ENCODE results near the gene GSE1.

Gene GSE1

DNA sequence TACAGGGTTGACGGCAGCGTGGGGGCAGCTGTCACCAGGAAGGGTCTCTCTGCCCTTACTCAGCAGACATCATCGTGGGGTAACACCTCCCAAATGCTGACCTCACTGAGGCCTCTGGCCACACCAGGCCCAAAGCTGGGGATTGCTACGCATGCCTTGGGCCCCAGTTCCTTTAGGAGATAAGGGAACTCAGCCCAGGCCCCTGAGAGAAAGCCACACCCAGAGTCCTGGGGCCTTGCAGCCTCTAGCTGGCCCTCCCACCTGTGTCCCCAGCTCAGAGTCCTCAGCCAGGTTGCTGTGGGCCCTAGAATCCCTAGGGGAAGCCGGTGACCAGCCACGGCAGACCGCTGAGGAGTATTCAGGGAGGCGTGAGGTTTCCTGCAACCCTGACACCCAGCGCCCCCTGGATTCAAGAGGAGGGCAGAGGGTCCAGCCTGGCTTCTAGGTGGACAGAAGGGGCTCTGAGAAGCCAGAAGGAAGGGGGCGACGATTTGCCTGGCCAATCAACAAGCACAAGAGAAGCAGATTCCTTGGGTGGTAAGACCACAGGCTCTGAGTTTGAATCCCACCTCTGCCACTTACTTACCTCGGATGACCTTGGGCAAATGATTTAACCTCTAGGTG, 85.9 kb downstream of the GSE1 start:
- H3K27me3 ChIP-seq (ENCODE audit: control insufficient read depth in 1 of 2, insufficient read depth in 2 of 2, low read length in 2 of 2), result peaks cover 0 to 10% of the 10 kb centered on the region in 2 donors
- no peaks in the 10 kb centered on the region for H3K4me1 ChIP-seq (ENCODE audit: control insufficient read depth in 1 of 2, insufficient read depth in 2 of 2, low read length in 2 of 2)
- no peaks in the 10 kb centered on the region for H3K36me3 ChIP-seq (ENCODE audit: control insufficient read depth in 1 of 2, insufficient read depth in 2 of 2, low read length in 2 of 2)
- no peaks in the 10 kb centered on the region for H3K9me3 ChIP-seq (ENCODE audit: control insufficient read depth in 1 of 2, low read length in 2 of 2)
- H3K4me3 ChIP-seq (ENCODE audit: low read depth in 1 of 2, low read length in 2 of 2), result no peak overlapping the region
- H3K27ac ChIP-seq (ENCODE audit: low read depth, low read length), result no peak overlapping the region
- H3K9ac ChIP-seq (ENCODE audit: low read depth in 1 of 2, low read length in 2 of 2), result no peak overlapping the region

- no peaks in the 10 kb centered on the region for H3K9me3 ChIP-seq (ENCODE audit: control insufficient read depth in 1 of 2, low read length in 2 of 2)
- H3K4me3 ChIP-seq (ENCODE audit: low read depth in 1 of 2, low read length in 2 of 2), result no peak overlapping the region
- no peaks in the 10 kb centered on the region for H3K36me3 ChIP-seq (ENCODE audit: control insufficient read depth in 1 of 2, insufficient read depth in 2 of 2, low read length in 2 of 2)
- H3K27me3 ChIP-seq (ENCODE audit: control insufficient read depth in 1 of 2, insufficient read depth in 2 of 2, low read length in 2 of 2), result peaks cover 0 to 9% of the 10 kb centered on the region in 2 donors
- H3K4me1 ChIP-seq (ENCODE audit: control insufficient read depth in 1 of 2, insufficient read depth in 2 of 2, low read length in 2 of 2), result no peaks in the 10 kb centered on the region
- no peak overlapping the region for H3K27ac ChIP-seq (ENCODE audit: low read depth, low read length)
- H3K9ac ChIP-seq (ENCODE audit: low read depth in 1 of 2, low read length in 2 of 2), result no peak overlapping the region
Measured at GRCh38 chr16:85699628-85700027, 86.5 kb downstream of the GSE1 start.

DNA sequence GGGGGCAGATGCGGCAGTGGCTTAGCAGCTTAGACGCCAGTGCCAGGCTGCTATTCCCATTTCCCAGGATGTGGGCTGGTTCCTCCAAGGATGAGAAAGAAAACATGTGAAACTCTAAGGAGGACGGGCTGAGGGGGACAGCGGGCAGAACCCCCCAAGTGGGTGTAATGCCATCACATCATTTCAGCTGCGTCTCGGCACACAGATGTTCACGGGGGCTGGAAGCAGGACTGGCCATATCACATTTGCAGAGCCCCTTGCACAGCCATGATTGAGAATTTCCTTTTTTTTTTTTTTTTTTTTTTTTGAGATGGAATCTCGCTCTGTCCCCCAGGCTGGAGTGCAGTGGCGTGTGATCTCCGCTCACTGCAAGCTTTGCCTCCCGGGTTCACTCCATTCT, 90.9 kb downstream of the GSE1 start:
- Histone ChIP-seq H3K36me3 (ENCODE audit: control insufficient read depth in 1 of 2, insufficient read depth in 2 of 2, low read length in 2 of 2) (no peaks in the 10 kb centered on the region), H3K9ac (ENCODE audit: low read depth in 1 of 2, low read length in 2 of 2) (no peak overlapping the region), H3K4me1 (ENCODE audit: control insufficient read depth in 1 of 2, insufficient read depth in 2 of 2, low read length in 2 of 2) (no peaks in the 10 kb centered on the region), H3K4me3 (ENCODE audit: low read depth in 1 of 2, low read length in 2 of 2) (no peak overlapping the region), H3K27ac (ENCODE audit: low read depth, low read length) (no peak overlapping the region), H3K9me3 (ENCODE audit: control insufficient read depth in 1 of 2, low read length in 2 of 2) (no peaks in the 10 kb centered on the region), H3K27me3 (ENCODE audit: control insufficient read depth in 1 of 2, insufficient read depth in 2 of 2, low read length in 2 of 2) (no peaks in the 10 kb centered on the region)

DNA sequence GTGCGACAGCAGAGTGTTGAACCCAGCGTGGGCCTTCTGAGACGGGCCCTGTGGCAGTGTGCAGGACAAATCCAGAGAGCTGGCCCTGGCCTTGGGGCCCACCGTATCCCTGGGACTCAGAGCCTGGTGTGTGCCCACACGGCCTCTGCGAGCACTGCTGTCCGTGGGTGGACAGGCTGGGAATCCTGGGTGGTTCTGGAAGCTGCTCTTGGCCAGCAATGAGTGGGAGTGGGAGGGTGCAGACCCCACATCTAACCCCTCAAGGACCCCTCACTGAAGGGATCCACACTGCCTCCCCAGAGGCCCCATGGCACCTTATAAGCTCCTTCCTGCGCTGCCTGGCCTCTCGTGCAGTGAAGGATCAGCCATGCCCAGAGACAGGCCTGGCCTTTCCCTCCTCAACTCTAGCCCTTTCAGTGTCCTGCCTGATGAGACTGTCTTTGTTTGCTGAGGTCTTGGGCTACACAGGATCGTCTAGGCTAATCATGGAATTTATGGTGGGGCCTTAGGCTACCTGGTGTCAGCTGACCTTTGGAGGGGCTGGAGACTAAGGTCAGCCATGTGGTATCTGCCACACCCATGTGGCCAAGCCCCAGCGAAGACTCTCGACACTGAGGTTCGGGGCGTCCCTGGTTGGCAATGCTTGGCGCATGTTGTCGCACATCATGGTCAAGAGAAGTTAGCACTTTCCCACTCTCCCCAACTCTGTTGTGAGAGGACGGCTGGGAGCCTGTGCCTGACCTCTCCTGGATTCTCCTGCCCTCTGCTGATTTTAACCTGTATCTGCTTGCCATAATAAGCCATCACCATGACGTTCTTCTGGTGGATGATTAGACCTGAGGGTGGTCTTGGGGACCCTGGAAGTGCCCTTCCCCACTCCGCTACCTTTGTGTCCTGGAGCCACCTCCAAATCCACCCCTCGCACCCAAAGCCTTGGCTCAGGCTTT, 92.1 kb downstream of the GSE1 start:
- no peak overlapping the region for H3K27ac ChIP-seq (ENCODE audit: low read depth, low read length)
- no peak overlapping the region for H3K9ac ChIP-seq (ENCODE audit: low read depth in 1 of 2, low read length in 2 of 2)
- no peaks in the 10 kb centered on the region for H3K9me3 ChIP-seq (ENCODE audit: control insufficient read depth in 1 of 2, low read length in 2 of 2)
- no peaks in the 10 kb centered on the region for H3K36me3 ChIP-seq (ENCODE audit: control insufficient read depth in 1 of 2, insufficient read depth in 2 of 2, low read length in 2 of 2)
- no peaks in the 10 kb centered on the region for H3K4me1 ChIP-seq (ENCODE audit: control insufficient read depth in 1 of 2, insufficient read depth in 2 of 2, low read length in 2 of 2)
- no peaks in the 10 kb centered on the region for H3K27me3 ChIP-seq (ENCODE audit: control insufficient read depth in 1 of 2, insufficient read depth in 2 of 2, low read length in 2 of 2)
- no peak overlapping the region for H3K4me3 ChIP-seq (ENCODE audit: low read depth in 1 of 2, low read length in 2 of 2)

- Histone ChIP-seq H3K27me3 (ENCODE audit: control insufficient read depth in 1 of 2, insufficient read depth in 2 of 2, low read length in 2 of 2) (no peaks in the 10 kb centered on the region), H3K36me3 (ENCODE audit: control insufficient read depth in 1 of 2, insufficient read depth in 2 of 2, low read length in 2 of 2) (no peaks in the 10 kb centered on the region), H3K9me3 (ENCODE audit: control insufficient read depth in 1 of 2, low read length in 2 of 2) (peaks cover 0 to under 1% of the 10 kb centered on the region in 2 donors), H3K4me3 (ENCODE audit: low read depth in 1 of 2, low read length in 2 of 2) (no peak overlapping the region), H3K27ac (ENCODE audit: low read depth, low read length) (no peak overlapping the region), H3K4me1 (ENCODE audit: control insufficient read depth in 1 of 2, insufficient read depth in 2 of 2, low read length in 2 of 2) (no peaks in the 10 kb centered on the region), H3K9ac (ENCODE audit: low read depth in 1 of 2, low read length in 2 of 2) (no peak overlapping the region)
Measured at GRCh38 chr16:85706449-85707034, 93.4 kb downstream of the GSE1 start.

- no peaks in the 10 kb centered on the region for H3K27me3 ChIP-seq (ENCODE audit: control insufficient read depth in 1 of 2, insufficient read depth in 2 of 2, low read length in 2 of 2)
- H3K27ac ChIP-seq (ENCODE audit: low read depth, low read length), result no peak overlapping the region
- H3K4me3 ChIP-seq (ENCODE audit: low read depth in 1 of 2, low read length in 2 of 2), result no peak overlapping the region
- H3K9me3 ChIP-seq (ENCODE audit: control insufficient read depth in 1 of 2, low read length in 2 of 2), result peaks cover 7% of the 10 kb centered on the region in 2 donors
- H3K9ac ChIP-seq (ENCODE audit: low read depth in 1 of 2, low read length in 2 of 2), result no peak overlapping the region
- no peaks in the 10 kb centered on the region for H3K36me3 ChIP-seq (ENCODE audit: control insufficient read depth in 1 of 2, insufficient read depth in 2 of 2, low read length in 2 of 2)
- no peaks in the 10 kb centered on the region for H3K4me1 ChIP-seq (ENCODE audit: control insufficient read depth in 1 of 2, insufficient read depth in 2 of 2, low read length in 2 of 2)
Measured at GRCh38 chr16:85707528-85708095, 94.5 kb downstream of the GSE1 start.

DNA sequence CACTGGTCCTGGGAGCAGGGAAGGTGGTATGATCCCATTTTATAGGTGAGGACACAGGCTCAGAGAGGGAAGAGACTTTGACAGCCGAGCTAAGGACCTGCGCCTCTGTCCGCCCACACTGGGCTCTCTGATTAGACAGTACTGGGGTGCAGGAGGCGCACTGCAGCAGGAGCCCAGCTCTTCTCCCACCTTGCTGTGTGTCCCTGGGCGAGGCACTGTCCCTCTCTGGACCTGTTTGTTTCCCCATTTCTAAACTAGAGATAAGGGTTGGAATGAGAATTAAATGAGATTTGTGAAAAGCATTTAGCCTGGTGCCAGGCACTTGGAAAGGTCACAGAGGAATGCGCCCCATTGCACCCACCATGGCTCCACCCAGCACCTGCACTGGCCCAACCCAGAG, 95.2 kb downstream of the GSE1 start:
- H3K9ac ChIP-seq (ENCODE audit: low read depth in 1 of 2, low read length in 2 of 2), result no peak overlapping the region

GRCh38 chr16:85709766-85710585, 96.9 kb downstream of the GSE1 start:
- Histone ChIP-seq H3K9ac (ENCODE audit: low read depth in 1 of 2, low read length in 2 of 2) (no peak overlapping the region), H3K9me3 (ENCODE audit: control insufficient read depth in 1 of 2, low read length in 2 of 2) (peaks cover 7% of the 10 kb centered on the region in 2 donors), H3K4me3 (ENCODE audit: low read depth in 1 of 2, low read length in 2 of 2) (no peak overlapping the region), H3K27me3 (ENCODE audit: control insufficient read depth in 1 of 2, insufficient read depth in 2 of 2, low read length in 2 of 2) (no peaks in the 10 kb centered on the region), H3K4me1 (ENCODE audit: control insufficient read depth in 1 of 2, insufficient read depth in 2 of 2, low read length in 2 of 2) (no peaks in the 10 kb centered on the region), H3K36me3 (ENCODE audit: control insufficient read depth in 1 of 2, insufficient read depth in 2 of 2, low read length in 2 of 2) (no peaks in the 10 kb centered on the region), H3K27ac (ENCODE audit: low read depth, low read length) (no peak overlapping the region)

More for the DNA sequence above, 95.2 kb downstream of the GSE1 start:
- no peaks in the 10 kb centered on the region for H3K27me3 ChIP-seq (ENCODE audit: control insufficient read depth in 1 of 2, insufficient read depth in 2 of 2, low read length in 2 of 2)
- H3K4me1 ChIP-seq (ENCODE audit: control insufficient read depth in 1 of 2, insufficient read depth in 2 of 2, low read length in 2 of 2), result no peaks in the 10 kb centered on the region
- no peak overlapping the region for H3K4me3 ChIP-seq (ENCODE audit: low read depth in 1 of 2, low read length in 2 of 2)
- H3K36me3 ChIP-seq (ENCODE audit: control insufficient read depth in 1 of 2, insufficient read depth in 2 of 2, low read length in 2 of 2), result no peaks in the 10 kb centered on the region
- no peak overlapping the region for H3K27ac ChIP-seq (ENCODE audit: low read depth, low read length)
- peaks cover 7% of the 10 kb centered on the region in 2 donors for H3K9me3 ChIP-seq (ENCODE audit: control insufficient read depth in 1 of 2, low read length in 2 of 2)

GRCh38 chr16:85710732-85711131, 97.6 kb downstream of the GSE1 start:
- no peak overlapping the region for H3K4me3 ChIP-seq (ENCODE audit: low read depth in 1 of 2, low read length in 2 of 2)
- no peaks in the 10 kb centered on the region for H3K4me1 ChIP-seq (ENCODE audit: control insufficient read depth in 1 of 2, insufficient read depth in 2 of 2, low read length in 2 of 2)
- no peak overlapping the region for H3K9ac ChIP-seq (ENCODE audit: low read depth in 1 of 2, low read length in 2 of 2)
- no peaks in the 10 kb centered on the region for H3K27me3 ChIP-seq (ENCODE audit: control insufficient read depth in 1 of 2, insufficient read depth in 2 of 2, low read length in 2 of 2)
- peaks cover 7% of the 10 kb centered on the region in 2 donors for H3K9me3 ChIP-seq (ENCODE audit: control insufficient read depth in 1 of 2, low read length in 2 of 2)
- no peaks in the 10 kb centered on the region for H3K36me3 ChIP-seq (ENCODE audit: control insufficient read depth in 1 of 2, insufficient read depth in 2 of 2, low read length in 2 of 2)
- H3K27ac ChIP-seq (ENCODE audit: low read depth, low read length), result no peak overlapping the region

All from duodenal mucosa (tissue), 2 donors.